MM.1S (cell line): ENCODE data around the gene OVOL1.

ENCODE experiments used
- DNase-seq: peaks from one replicate; pipeline ENCODE4 v3.0.0-alpha.2; 2015
- H2AFZ ChIP-seq: fragments of 300-600 bp; sonication (generic); 2 replicates; pipeline ENCODE4 v1.6.0; 2016; ENCODE audit warnings: antibody characterized with exemption, low read length
- H3F3A ChIP-seq: fragments of 300-600 bp; sonication (generic); 2 replicates; pipeline ENCODE4 v1.6.1; 2016; ENCODE audit warnings: mild to moderate bottlenecking, antibody characterized with exemption, low read length, moderate library complexity, mixed read lengths; ENCODE audit not compliant: insufficient read depth
- H3K27ac ChIP-seq: fragments of 300-600 bp; sonication (generic); 2 replicates; pipeline ENCODE4 v1.5.1; 2016; ENCODE audit warnings: mild to moderate bottlenecking, low read length
- H3K27me3 ChIP-seq: fragments of 300-600 bp; sonication (generic); replicated peaks from 2 replicates; pipeline ENCODE4 v1.6.0; 2016; ENCODE audit warnings: low read length; ENCODE audit not compliant: insufficient read depth
- H3K36me3 ChIP-seq: fragments of 300-600 bp; sonication (generic); replicated peaks from 2 replicates; pipeline ENCODE4 v1.6.1; 2016; ENCODE audit warnings: mild to moderate bottlenecking, low read length, mixed read lengths; ENCODE audit not compliant: insufficient read depth
- H3K4me1 ChIP-seq: fragments of 300-600 bp; sonication (generic); 2 replicates; pipeline ENCODE4 v1.6.1; 2016; ENCODE audit warnings: low read length, mixed read lengths
- H3K4me2 ChIP-seq: fragments of 300-600 bp; sonication (generic); 2 replicates; pipeline ENCODE4 v1.6.0; 2016; ENCODE audit warnings: low read depth, low read length
- H3K4me3 ChIP-seq: fragments of 300-600 bp; sonication (generic); 2 replicates; pipeline ENCODE4 v1.5.1; 2016; ENCODE audit warnings: low read length, mixed read lengths
- H3K79me2 ChIP-seq: fragments of 300-600 bp; sonication (generic); 2 replicates; pipeline ENCODE4 v1.6.1; 2016; ENCODE audit warnings: mixed run types, low read length, mixed read lengths
- H3K9ac ChIP-seq: fragments of 300-600 bp; sonication (generic); 2 replicates; pipeline ENCODE4 v1.6.1; 2016; ENCODE audit warnings: low read length, mixed read lengths
- H3K9me2 ChIP-seq: fragments of 300-600 bp; sonication (generic); replicated peaks from 2 replicates; pipeline ENCODE4 v1.6.1; 2016; ENCODE audit warnings: mild to moderate bottlenecking, low read length, mixed read lengths; ENCODE audit not compliant: insufficient read depth
- H3K9me3 ChIP-seq: fragments of 300-600 bp; sonication (generic); replicated peaks from 2 replicates; pipeline ENCODE4 v1.6.1; 2016; ENCODE audit warnings: mild to moderate bottlenecking, low read length, mixed read lengths; ENCODE audit not compliant: insufficient read depth
- H4K20me1 ChIP-seq: fragments of 300-600 bp; sonication (generic); 2 replicates; pipeline ENCODE4 v1.6.1; 2016; ENCODE audit warnings: mild to moderate bottlenecking, low read length, moderate library complexity, mixed read lengths; ENCODE audit not compliant: insufficient read depth
- CTCF ChIP-seq: fragments of 300-600 bp; sonication (generic); IDR thresholded peaks from 2 replicates; pipeline ENCODE4 v1.5.1; 2016; ENCODE audit warnings: antibody characterized with exemption, low read length, mixed read lengths
- EZH2 ChIP-seq: fragments of 300-600 bp; sonication (generic); optimal IDR thresholded peaks from 2 replicates; pipeline ENCODE3; 2017; ENCODE audit warnings: low read depth, mild to moderate bottlenecking, antibody characterized with exemption, low read length, mixed read lengths
- EZH2phosphoT487 ChIP-seq: fragments of 300-600 bp; sonication (generic); IDR thresholded peaks from 2 replicates; pipeline ENCODE4 v1.6.1; 2018; ENCODE audit warnings: antibody characterized with exemption, low read length

Gene OVOL1

GRCh38 chr11:65779669-65779918 lies 7.3 kb upstream of the OVOL1 start:
- H3K79me2 ChIP-seq = peaks cover 32% of the 10 kb centered on the region
- no peaks in the 10 kb centered on the region for H3K9me3 ChIP-seq
- H4K20me1 ChIP-seq = no peaks in the 10 kb centered on the region; the same call in 1 of the 2 replicates
- H3K9me2 ChIP-seq = no peaks in the 10 kb centered on the region
- no peaks in the 10 kb centered on the region for H3K27me3 ChIP-seq
- H3K27ac ChIP-seq = no peak overlapping the region
- H3K4me2 ChIP-seq = peak overlapping the region; percentile 91
- peak overlapping the region; percentile 85; the same call in 1 of the 2 replicates for H3K9ac ChIP-seq
- H2AFZ ChIP-seq = no peak overlapping the region
- H3K4me3 ChIP-seq = peak overlapping the region; percentile 84
- H3K36me3 ChIP-seq = peaks cover 4% of the 10 kb centered on the region; the same call in 1 of the 2 replicates
- peaks cover 20% of the 10 kb centered on the region for H3K4me1 ChIP-seq
- no peak for DNase-seq
- TF ChIP-seq EZH2phosphoT487 (no peak), CTCF (no peak), EZH2 (no peak)
- peaks cover 19% of the 10 kb centered on the region for H3F3A ChIP-seq

GRCh38 chr11:65779919-65780769 lies 6.7 kb upstream of the OVOL1 start:
- Histone ChIP-seq H3K9me2 (no peaks in the 10 kb centered on the region), H3K9ac (peak overlapping the region; percentile 85), H3K4me2 (peak overlapping the region; percentile 91), H3K27ac (peak overlapping the region; percentile 53; the same call in 1 of the 2 replicates), H3K4me1 (peaks cover 20% of the 10 kb centered on the region), H3K27me3 (0 out of 2 replicates have a peak, but pooled peaks cover 2% of the 10 kb centered on the region), H4K20me1 (no peaks in the 10 kb centered on the region; the same call in 1 of the 2 replicates), H3K36me3 (peaks cover 4% of the 10 kb centered on the region; the same call in 1 of the 2 replicates), H3K9me3 (no peaks in the 10 kb centered on the region), H3K4me3 (peak overlapping the region; percentile 84), H3K79me2 (peaks cover 32% of the 10 kb centered on the region), H3F3A (peaks cover 19% of the 10 kb centered on the region), H2AFZ (peak overlapping the region; percentile 66)
- DNase-seq = peak; percentile 83
- TF ChIP-seq CTCF (peak; percentile 99), EZH2phosphoT487 (no peak), EZH2 (no peak)

- Histone ChIP-seq H3K9ac (peak within 1 kb of the TSS; percentile 85), H3K27ac (peak within 1 kb of the TSS; percentile 53; the same call in 1 of the 2 replicates), H2AFZ (peak within 1 kb of the TSS; percentile 66), H3K4me1 (peaks cover 20% of the 10 kb centered on the region), H3F3A (peaks cover 19% of the 10 kb centered on the region), H3K9me3 (no peaks in the 10 kb centered on the region), H3K79me2 (peaks cover 32% of the 10 kb centered on the region), H3K36me3 (peaks cover 4% of the 10 kb centered on the region; the same call in 1 of the 2 replicates), H3K4me3 (peak within 1 kb of the TSS; percentile 84), H3K27me3 (peaks cover 8% of the 10 kb centered on the region; the same call in 1 of the 2 replicates), H4K20me1 (no peaks in the 10 kb centered on the region; the same call in 1 of the 2 replicates), H3K4me2 (peak within 1 kb of the TSS; percentile 91), H3K9me2 (no peaks in the 10 kb centered on the region)
- peak; percentile 77 for DNase-seq
- no peak for TF ChIP-seq EZH2phosphoT487
- no peak for TF ChIP-seq CTCF
These were observed 6.1 kb upstream of the OVOL1 start, which contains the start of gene AP5B1 for GRCh38 chr11:65780770-65781151. Gene AP5B1, minus strand, starts transcription at chr11:65780976. Its CDS starts 385 bp downstream, at chr11:65780591.
